Loucy (cell line): Measurements from ENCODE around the gene NKAIN4.

ENCODE experiments used
- H2AFZ ChIP-seq: fragments of 200-600 bp; sonication (generic); 2 replicates; pipeline ENCODE4 v1.6.0; 2016; ENCODE audit warnings: antibody characterized with exemption, mild to moderate bottlenecking, low read length, moderate library complexity
- H3F3A ChIP-seq: fragments of 200-600 bp; 2 replicates; pipeline ENCODE4 v1.6.0; 2016; ENCODE audit warnings: antibody characterized with exemption, low read depth, mild to moderate bottlenecking
- H3K27me3 ChIP-seq: fragments of 200-600 bp; sonication (generic); 2 replicates; pipeline ENCODE4 v1.6.1; 2014; ENCODE audit warnings: low read length, mild to moderate bottlenecking; ENCODE audit not compliant: insufficient read depth, poor library complexity, severe bottlenecking
- H3K36me3 ChIP-seq: fragments of 200-600 bp; sonication (generic); 2 replicates; pipeline ENCODE4 v1.6.1; 2016; ENCODE audit warnings: low read length; ENCODE audit not compliant: insufficient read depth
- H3K4me1 ChIP-seq: fragments of 200-600 bp; sonication (generic); 2 replicates; pipeline ENCODE4 v1.5.1; 2014; ENCODE audit warnings: low read length, mild to moderate bottlenecking; ENCODE audit not compliant: insufficient read depth, poor library complexity, severe bottlenecking
- H3K4me2 ChIP-seq: fragments of 200-600 bp; sonication (generic); 2 replicates; pipeline ENCODE4 v1.6.0; 2014; ENCODE audit warnings: antibody characterized with exemption, low read length, low read depth, mild to moderate bottlenecking; ENCODE audit not compliant: poor library complexity, severe bottlenecking
- H3K4me3 ChIP-seq: fragments of 200-600 bp; sonication (generic); 2 replicates; pipeline ENCODE4 v1.5.1; 2014; ENCODE audit warnings: low read length, mild to moderate bottlenecking, mixed read lengths; ENCODE audit not compliant: poor library complexity, severe bottlenecking
- H3K79me2 ChIP-seq: fragments of 200-600 bp; sonication (generic); 2 replicates; pipeline ENCODE4 v1.6.1; 2014; ENCODE audit warnings: low read length; ENCODE audit not compliant: insufficient read depth
- H3K9ac ChIP-seq: fragments of 200-600 bp; sonication (generic); 2 replicates; pipeline ENCODE4 v1.6.0; 2014; ENCODE audit warnings: mild to moderate bottlenecking, low read depth, low read length, moderate library complexity; ENCODE audit not compliant: poor library complexity, severe bottlenecking
- H3K9me2 ChIP-seq: fragments of 200-600 bp; sonication (generic); replicated peaks from 2 replicates; pipeline ENCODE4 v1.6.1; 2016; ENCODE audit warnings: low read depth, low read length, mixed read lengths
- H3K9me3 ChIP-seq: fragments of 200-600 bp; sonication (generic); 2 replicates; pipeline ENCODE4 v1.6.1; 2014; ENCODE audit warnings: mild to moderate bottlenecking, antibody characterized with exemption, low read length, low read depth; ENCODE audit not compliant: insufficient read depth
- H4K20me1 ChIP-seq: fragments of 200-600 bp; sonication (generic); 2 replicates; pipeline ENCODE4 v1.6.0; 2014; ENCODE audit warnings: antibody characterized with exemption, low read length, mild to moderate bottlenecking; ENCODE audit not compliant: insufficient read depth, poor library complexity, severe bottlenecking
- CTCF ChIP-seq: fragments of 200-600 bp; sonication (generic); conservative IDR thresholded peaks from 2 replicates; pipeline ENCODE4 v1.5.1; 2014; ENCODE audit warnings: mild to moderate bottlenecking, antibody characterized with exemption, low read length
- EZH2phosphoT487 ChIP-seq: fragments of 200-600 bp; IDR thresholded peaks from 2 replicates; pipeline ENCODE4 v1.6.1; 2018; ENCODE audit warnings: antibody characterized with exemption, mild to moderate bottlenecking, moderate library complexity, borderline replicate concordance

Gene NKAIN4

GRCh38 chr20:63208346-63208909, 45.8 kb downstream of the NKAIN4 start:
- H3K4me1 ChIP-seq, result peaks cover 35% of the 10 kb centered on the region
- H3F3A ChIP-seq, result no peaks in the 10 kb centered on the region
- H3K4me3 ChIP-seq, result no peak overlapping the region
- no peak overlapping the region for H3K9ac ChIP-seq
- H3K36me3 ChIP-seq, result peaks cover 89% of the 10 kb centered on the region; the same call in 1 of the 2 replicates
- peaks cover 95% of the 10 kb centered on the region for H4K20me1 ChIP-seq
- no peak overlapping the region for H3K4me2 ChIP-seq
- peaks cover 99% of the 10 kb centered on the region for H3K79me2 ChIP-seq
- H3K9me3 ChIP-seq, result no peaks in the 10 kb centered on the region
- no peaks in the 10 kb centered on the region for H3K27me3 ChIP-seq
- no peaks in the 10 kb centered on the region for H3K9me2 ChIP-seq
- TF ChIP-seq EZH2phosphoT487 (no peak), CTCF (no peak)
- no peak overlapping the region for H2AFZ ChIP-seq

- H3K4me2 ChIP-seq, result no peak overlapping the region
- no peak overlapping the region for H3K4me3 ChIP-seq
- H3K27me3 ChIP-seq, result no peaks in the 10 kb centered on the region
- no peaks in the 10 kb centered on the region for H3F3A ChIP-seq
- peaks cover 23% of the 10 kb centered on the region for H3K4me1 ChIP-seq
- H3K79me2 ChIP-seq, result peaks cover 99% of the 10 kb centered on the region
- TF ChIP-seq CTCF (no peak), EZH2phosphoT487 (no peak)
- no peaks in the 10 kb centered on the region for H3K9me2 ChIP-seq
- peaks cover 91% of the 10 kb centered on the region for H4K20me1 ChIP-seq
- no peak overlapping the region for H2AFZ ChIP-seq
- no peaks in the 10 kb centered on the region for H3K9me3 ChIP-seq
- H3K36me3 ChIP-seq, result peaks cover 92% of the 10 kb centered on the region; the same call in 1 of the 2 replicates
- no peak overlapping the region for H3K9ac ChIP-seq
These were observed 47.4 kb downstream of the NKAIN4 start for GRCh38 chr20:63206878-63207277.

GRCh38 chr20:63205896-63206295, 48.4 kb downstream of the NKAIN4 start:
- H3F3A ChIP-seq, result no peaks in the 10 kb centered on the region
- H3K4me2 ChIP-seq, result no peak overlapping the region
- no peaks in the 10 kb centered on the region for H3K9me3 ChIP-seq
- H4K20me1 ChIP-seq, result peaks cover 92% of the 10 kb centered on the region
- no peak overlapping the region for H2AFZ ChIP-seq
- H3K27me3 ChIP-seq, result no peaks in the 10 kb centered on the region
- H3K36me3 ChIP-seq, result peaks cover 92% of the 10 kb centered on the region; the same call in 1 of the 2 replicates
- H3K9ac ChIP-seq, result no peak overlapping the region
- peaks cover 99% of the 10 kb centered on the region for H3K79me2 ChIP-seq
- H3K4me3 ChIP-seq, result no peak overlapping the region
- TF ChIP-seq CTCF (no peak), EZH2phosphoT487 (no peak)
- no peaks in the 10 kb centered on the region for H3K9me2 ChIP-seq
- peaks cover 16% of the 10 kb centered on the region for H3K4me1 ChIP-seq
